OCI-LY7 (cell line): Measurements from ENCODE around the gene LIPH. TPM values are rescaled to one million over a fixed set of nuclear protein-coding genes. Genes with fewer than 3 reads are reported as not detected.

Source experiments
- BruUV-seq: library from RNA; stranded (reverse); fragments of 400-500 nt; replicated peaks from 2 replicates; lab custom pipeline; 2021; lab: Mats Ljungman, UMichigan
- CTCF ChIA-PET: fragments of 300-600 bp; sonication (Branson Sonifier 250); formaldehyde crosslinking; loops from one replicate; lab custom pipeline; 2022; ENCODE audit warnings: antibody characterized with exemption; ENCODE audit not compliant: unreplicated experiment; lab: Charles Lee
- POLR2A ChIA-PET: fragments of 300-600 bp; sonication (Branson Sonifier 250); formaldehyde crosslinking; loops from one replicate; lab custom pipeline; 2022; ENCODE audit warnings: antibody characterized with exemption; lab: Charles Lee
- DNase-seq: peaks from one replicate; pipeline ENCODE4 v3.0.0-alpha.2; 2015; ENCODE audit warnings: low spot score
- H2AFZ ChIP-seq: fragments of 200-600 bp; sonication (generic), shearing (Covaris generic); 2 replicates; pipeline ENCODE4 v1.6.1; 2014; ENCODE audit warnings: mild to moderate bottlenecking, antibody characterized with exemption, low read length, moderate library complexity
- H3K27ac ChIP-seq: fragments of 200-600 bp; sonication (generic); 2 replicates; pipeline ENCODE4 v1.5.1; 2014; ENCODE audit warnings: mixed run types, low read depth, mild to moderate bottlenecking, moderate library complexity, low read length, inconsistent platforms; ENCODE audit not compliant: poor library complexity, severe bottlenecking
- H3K36me3 ChIP-seq: fragments of 200-600 bp; sonication (generic); 2 replicates; pipeline ENCODE4 v1.6.1; 2014; ENCODE audit warnings: mild to moderate bottlenecking, antibody characterized with exemption, low read length, moderate library complexity, mixed read lengths; ENCODE audit not compliant: insufficient read depth
- H3K4me1 ChIP-seq: fragments of 200-600 bp; sonication (generic); 2 replicates; pipeline ENCODE4 v1.5.1; 2014; ENCODE audit warnings: mild to moderate bottlenecking, low read length; ENCODE audit not compliant: insufficient read depth, poor library complexity, severe bottlenecking
- H3K4me2 ChIP-seq: fragments of 200-600 bp; sonication (generic); 2 replicates; pipeline ENCODE4 v1.6.1; 2014; ENCODE audit warnings: mild to moderate bottlenecking, low read length
- H3K4me3 ChIP-seq: fragments of 200-600 bp; sonication (generic); 2 replicates; pipeline ENCODE4 v1.5.1; 2014; ENCODE audit warnings: mild to moderate bottlenecking, low read depth, low read length; ENCODE audit not compliant: poor library complexity, severe bottlenecking
- H3K79me2 ChIP-seq: fragments of 200-600 bp; sonication (generic); 2 replicates; pipeline ENCODE4 v1.6.1; 2016; ENCODE audit warnings: low read depth, mild to moderate bottlenecking, low read length, moderate library complexity, mixed read lengths; ENCODE audit not compliant: insufficient read depth
- H3K9me2 ChIP-seq: fragments of 200-600 bp; sonication (generic); 2 replicates; pipeline ENCODE4 v1.6.1; 2016; ENCODE audit warnings: mild to moderate bottlenecking, low read length, mixed read lengths; ENCODE audit not compliant: insufficient read depth
- H3K9me3 ChIP-seq: fragments of 200-600 bp; sonication (generic); 2 replicates; pipeline ENCODE4 v1.6.1; 2014; ENCODE audit warnings: mild to moderate bottlenecking, mixed run types, low read length, mixed read lengths
- H4K20me1 ChIP-seq: fragments of 200-600 bp; sonication (generic); 2 replicates; pipeline ENCODE4 v1.6.1; 2014; ENCODE audit warnings: mild to moderate bottlenecking, antibody characterized with exemption, low read length, moderate library complexity, mixed read lengths; ENCODE audit not compliant: insufficient read depth
- CTCF ChIP-seq: fragments of 200-600 bp; sonication (generic); conservative IDR thresholded peaks from 2 replicates; pipeline ENCODE4 v1.5.1; 2014; ENCODE audit warnings: mild to moderate bottlenecking, antibody characterized with exemption, low read length, moderate library complexity, mixed read lengths
- EZH2phosphoT487 ChIP-seq: fragments of 200-600 bp; sonication (generic); IDR thresholded peaks from 2 replicates; pipeline ENCODE4 v1.6.1; 2018; ENCODE audit warnings: low read depth, borderline replicate concordance, mild to moderate bottlenecking, mixed run types, antibody characterized with exemption, low read length, moderate library complexity, mixed read lengths
- intact Hi-C: fragments of 100-400 bp; cut with micrococcal nuclease; formaldehyde crosslinking; loops from one replicate; pipeline ENCODE4 v1.10.0; 2022; ENCODE audit not compliant: unreplicated experiment
- total RNA-seq, 2 experiments: library from RNA; depleted of rRNA in 1 of 2; stranded (reverse); fragments of >200 nt in 1 of 2; shearing (Covaris generic) in 1 of 2; gene quantifications; 2 replicates each; pipeline ENCODE4 v1.2.3, GENCODE V29; 2014 to 2022

The LIPH gene
- total RNA-seq, 2 experiments from 2014 or later = not detected

GRCh38 chr3:185457376-185457775 lies 95.0 kb downstream of the LIPH start:
- Histone ChIP-seq H3K4me2 (no peak overlapping the region), H3K79me2 (no peaks in the 10 kb centered on the region), H3K9me3 (no peaks in the 10 kb centered on the region), H3K27ac (no peak overlapping the region), H3K4me1 (no peaks in the 10 kb centered on the region), H3K9me2 (no peaks in the 10 kb centered on the region), H3K36me3 (no peaks in the 10 kb centered on the region), H4K20me1 (no peaks in the 10 kb centered on the region), H2AFZ (no peak overlapping the region), H3K4me3 (no peak overlapping the region)
- CTCF ChIA-PET = no interaction called here
- no peak for DNase-seq
- TF ChIP-seq CTCF (no peak), EZH2phosphoT487 (no peak)
- POLR2A ChIA-PET = interaction anchor here (0.6 kb wide), 1 partner anchor 87 kb away, joined by 3 read pairs; no protein-coding TSS in a partner anchor
- intact Hi-C loops = no loop called here
- no TSS peak for BruUV-seq

Other genes with a start within 250 kb of the LIPH start
- 7.6 and 10.5 TPM in 2 replicates for gene MAP3K13, start 189.5 kb downstream of the LIPH start, total RNA-seq (2014; rRNA removed; shearing (Covaris generic))
- 15.0 and 16.7 TPM in 2 replicates for gene MAP3K13, start 189.5 kb downstream of the LIPH start, total RNA-seq (2022)
- 5.5 and 7.0 TPM in 2 replicates for gene TMEM41A, start 53.6 kb downstream of the LIPH start, total RNA-seq (2014; rRNA removed; shearing (Covaris generic))
- gene TMEM41A, start 53.6 kb downstream of the LIPH start, total RNA-seq (2022) = 9.8 and 11.0 TPM in 2 replicates
- 39.8 and 62.0 TPM in 2 replicates for gene SENP2, start 33.7 kb upstream of the LIPH start, total RNA-seq (2014; rRNA removed; shearing (Covaris generic))
- gene SENP2, start 33.7 kb upstream of the LIPH start, total RNA-seq (2022) = 64.5 and 70.0 TPM in 2 replicates